Fibroblast of lung (primary cell): ENCODE results near the gene ITGB8. TPM values are rescaled to one million over a fixed set of nuclear protein-coding genes. Genes with fewer than 3 reads are reported as not detected.

Source experiments
- DNase-seq, 2 donors: peaks; one replicate each; pipeline versions ENCODE4 v3.0.0 to v3.0.0-alpha.2; 2010; ENCODE audit warnings: low read depth in 2 of 2
- H2AFZ ChIP-seq: 2 replicates; pipeline ENCODE4 v1.5.1; 2012; ENCODE audit warnings: low read length, control low read depth, inconsistent platforms
- H3K27ac ChIP-seq: 2 replicates; pipeline ENCODE4 v1.5.1; 2011; ENCODE audit warnings: low read length, control low read depth; ENCODE audit not compliant: insufficient read depth
- H3K27me3 ChIP-seq: 2 replicates; pipeline ENCODE4 v1.5.1; 2011; ENCODE audit warnings: mild to moderate bottlenecking, low read length; ENCODE audit not compliant: control insufficient read depth, insufficient read depth
- H3K36me3 ChIP-seq: 2 replicates; pipeline ENCODE4 v1.5.1; 2011; ENCODE audit warnings: low read length; ENCODE audit not compliant: control insufficient read depth, insufficient read depth
- H3K4me1 ChIP-seq: 2 replicates; pipeline ENCODE4 v1.5.1; 2011; ENCODE audit warnings: low read length; ENCODE audit not compliant: control insufficient read depth, insufficient read depth; ENCODE audit errors: extremely low read depth
- H3K4me2 ChIP-seq: 2 replicates; pipeline ENCODE4 v1.5.1; 2011; ENCODE audit warnings: low read length, control low read depth; ENCODE audit not compliant: insufficient read depth; ENCODE audit errors: extremely low read depth
- H3K4me3 ChIP-seq, 4 experiments: fragments of 200-600 bp in 1 of 4; sonication (generic) in 1 of 4; replicated peaks in 1 of 4; 2 replicates each; pipeline ENCODE4 v1.5.1; 2011 to 2016; ENCODE audit warnings: low read length in 4 of 4, low read depth in 3 of 4, mild to moderate bottlenecking in 3 of 4, control low read depth in 2 of 4, inconsistent platforms in 1 of 4, mixed read lengths in 1 of 4; ENCODE audit not compliant: insufficient read depth in 1 of 4; ENCODE audit errors: control extremely low read depth in 1 of 4
- H3K79me2 ChIP-seq: 2 replicates; pipeline ENCODE4 v1.5.1; 2012; ENCODE audit warnings: mild to moderate bottlenecking, low read length, inconsistent platforms; ENCODE audit not compliant: control insufficient read depth, insufficient read depth
- H3K9ac ChIP-seq: 2 replicates; pipeline ENCODE4 v1.5.1; 2011; ENCODE audit warnings: mild to moderate bottlenecking, low read length, control low read depth; ENCODE audit not compliant: insufficient read depth
- H3K9me3 ChIP-seq: 2 replicates; pipeline ENCODE4 v1.5.1; 2012; ENCODE audit warnings: low read depth, low read length; ENCODE audit not compliant: control insufficient read depth, insufficient read depth
- H4K20me1 ChIP-seq: 2 replicates; pipeline ENCODE4 v1.5.1; 2011; ENCODE audit warnings: low read length; ENCODE audit not compliant: control insufficient read depth, insufficient read depth; ENCODE audit errors: extremely low read depth
- EZH2 ChIP-seq: IDR thresholded peaks from 2 replicates; pipeline ENCODE4 v1.5.1; 2012; ENCODE audit warnings: low read length, control low read depth, mild to moderate bottlenecking; ENCODE audit errors: missing control alignments
- polyA plus RNA-seq, 2 donors: library from polyadenylated mRNA; depleted of rRNA in 1 of 2; stranded (reverse) in 1 of 2; unstranded in 1 of 2; fragments of >200 nt; gene quantifications; 2 replicates each; pipeline ENCODE4 v1.2.1, GENCODE V29; 2011 to 2012; ENCODE audit warnings: missing spikeins in 1 of 2
- total RNA-seq: library from RNA; depleted of rRNA; stranded (reverse); fragments of >200 nt; gene quantifications from 2 replicates; pipeline ENCODE4 v1.2.1, GENCODE V29; 2014
- TF ChIP-seq, protein P1 (sequence below), 2 donors: IDR thresholded peaks in 1 of 2; conservative IDR thresholded peaks in 1 of 2; 1 replicate in 1 of 2; 2 replicates in 1 of 2; pipeline ENCODE4 v1.5.1; 2011 to 2012; ENCODE audit warnings: low read length in 2 of 2, control low read depth in 1 of 2, inconsistent platforms in 1 of 2, low read depth in 1 of 2, mild to moderate bottlenecking in 1 of 2

ITGB8 gene
- total and polyA plus RNA-seq, 2 donors (not counting 1 experiment from before 2014, with no cell fraction given), result 3.8 to 100 TPM

DNA sequence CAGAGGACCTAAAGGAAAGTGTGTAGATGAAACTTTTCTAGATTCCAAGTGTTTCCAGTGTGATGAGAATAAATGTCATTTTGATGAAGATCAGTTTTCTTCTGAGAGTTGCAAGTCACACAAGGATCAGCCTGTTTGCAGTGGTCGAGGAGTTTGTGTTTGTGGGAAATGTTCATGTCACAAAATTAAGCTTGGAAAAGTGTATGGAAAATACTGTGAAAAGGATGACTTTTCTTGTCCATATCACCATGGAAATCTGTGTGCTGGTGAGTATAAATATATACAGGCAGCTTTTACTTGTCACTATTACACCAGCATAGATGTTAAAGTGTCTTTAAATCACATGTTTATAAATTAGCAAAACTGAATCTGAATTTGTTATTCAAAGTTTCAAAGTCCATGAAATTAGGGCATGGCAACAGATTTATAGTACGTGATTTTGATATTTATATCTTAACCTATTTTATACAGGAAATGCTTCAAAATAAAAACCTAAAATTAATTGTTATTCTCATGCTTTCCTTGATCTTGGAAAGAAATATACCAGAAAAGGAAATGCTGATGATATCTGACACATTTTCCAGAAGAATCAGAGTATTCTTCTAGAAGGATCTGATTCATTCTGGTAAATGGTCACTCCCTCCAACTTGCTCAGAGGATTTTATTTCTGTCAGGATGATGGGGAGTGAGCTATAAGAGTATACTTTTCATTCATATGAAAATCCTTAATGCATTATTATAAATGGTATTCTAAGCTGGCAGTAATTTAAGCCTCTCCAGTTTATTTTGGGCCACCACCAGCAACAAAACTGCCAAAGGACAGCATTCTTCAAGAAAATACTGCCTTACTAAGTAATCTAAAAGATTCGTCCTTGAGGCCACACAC lies 71.4 kb downstream of the ITGB8 start:
- Histone ChIP-seq H4K20me1 (no peaks in the 10 kb centered on the region), H3K4me3 (no peak overlapping the region), H3K9me3 (no peaks in the 10 kb centered on the region), H3K4me2 (no peak overlapping the region), H3K27me3 (no peaks in the 10 kb centered on the region), H3K4me1 (no peaks in the 10 kb centered on the region), H3K9ac (no peak overlapping the region), H3K36me3 (no peaks in the 10 kb centered on the region), H3K79me2 (no peaks in the 10 kb centered on the region), H3K27ac (no peak overlapping the region), H2AFZ (peak overlapping the region; percentile 7)
- DNase-seq, result peak in 1 of 2 donors; percentile 14
- TF ChIP-seq EZH2, result no peak
- TF ChIP-seq, protein P1, sequence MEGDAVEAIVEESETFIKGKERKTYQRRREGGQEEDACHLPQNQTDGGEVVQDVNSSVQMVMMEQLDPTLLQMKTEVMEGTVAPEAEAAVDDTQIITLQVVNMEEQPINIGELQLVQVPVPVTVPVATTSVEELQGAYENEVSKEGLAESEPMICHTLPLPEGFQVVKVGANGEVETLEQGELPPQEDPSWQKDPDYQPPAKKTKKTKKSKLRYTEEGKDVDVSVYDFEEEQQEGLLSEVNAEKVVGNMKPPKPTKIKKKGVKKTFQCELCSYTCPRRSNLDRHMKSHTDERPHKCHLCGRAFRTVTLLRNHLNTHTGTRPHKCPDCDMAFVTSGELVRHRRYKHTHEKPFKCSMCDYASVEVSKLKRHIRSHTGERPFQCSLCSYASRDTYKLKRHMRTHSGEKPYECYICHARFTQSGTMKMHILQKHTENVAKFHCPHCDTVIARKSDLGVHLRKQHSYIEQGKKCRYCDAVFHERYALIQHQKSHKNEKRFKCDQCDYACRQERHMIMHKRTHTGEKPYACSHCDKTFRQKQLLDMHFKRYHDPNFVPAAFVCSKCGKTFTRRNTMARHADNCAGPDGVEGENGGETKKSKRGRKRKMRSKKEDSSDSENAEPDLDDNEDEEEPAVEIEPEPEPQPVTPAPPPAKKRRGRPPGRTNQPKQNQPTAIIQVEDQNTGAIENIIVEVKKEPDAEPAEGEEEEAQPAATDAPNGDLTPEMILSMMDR (conservative IDR thresholded peaks at IDR 0.05 in 1 of 2, IDR thresholded peaks at IDR 0.05 in 1 of 2; ENCODE audit: low read depth in 1 of 2, low read length in 2 of 2), result no peak

DNA sequence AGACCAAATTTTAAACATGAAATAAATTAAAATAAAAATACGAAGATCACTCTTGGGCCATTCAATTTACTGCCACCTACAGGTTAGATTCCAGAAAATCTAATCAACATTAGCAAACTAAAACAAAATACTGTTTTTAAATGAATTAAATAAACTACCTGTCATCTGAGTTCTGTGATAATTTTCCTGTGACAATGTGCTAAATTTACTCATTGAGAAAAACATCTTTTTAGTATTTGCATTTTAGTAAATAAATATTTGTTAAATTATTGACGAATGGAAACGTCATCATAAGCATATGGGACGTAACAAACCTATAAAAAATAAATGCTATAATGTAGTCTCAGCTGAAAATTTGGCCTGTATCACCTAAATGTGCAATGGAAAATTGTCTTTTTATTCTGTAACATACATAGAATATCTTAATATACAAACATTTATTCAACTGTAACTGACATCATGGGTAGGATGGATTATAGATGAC lies 72.1 kb downstream of the ITGB8 start:
- Histone ChIP-seq H3K36me3 (no peaks in the 10 kb centered on the region), H2AFZ (no peak overlapping the region), H3K9me3 (no peaks in the 10 kb centered on the region), H3K27ac (no peak overlapping the region), H3K27me3 (no peaks in the 10 kb centered on the region), H3K4me3 (no peak overlapping the region), H3K4me1 (peaks cover under 1% of the 10 kb centered on the region), H3K4me2 (no peak overlapping the region), H4K20me1 (no peaks in the 10 kb centered on the region), H3K79me2 (no peaks in the 10 kb centered on the region), H3K9ac (no peak overlapping the region)
- TF ChIP-seq EZH2, result no peak
- TF ChIP-seq, protein P1 (conservative IDR thresholded peaks at IDR 0.05 in 1 of 2, IDR thresholded peaks at IDR 0.05 in 1 of 2; ENCODE audit: low read depth in 1 of 2, low read length in 2 of 2), result peak; percentile 7 to 56
- DNase-seq, result peak in 1 of 2 donors; percentile 41

DNA sequence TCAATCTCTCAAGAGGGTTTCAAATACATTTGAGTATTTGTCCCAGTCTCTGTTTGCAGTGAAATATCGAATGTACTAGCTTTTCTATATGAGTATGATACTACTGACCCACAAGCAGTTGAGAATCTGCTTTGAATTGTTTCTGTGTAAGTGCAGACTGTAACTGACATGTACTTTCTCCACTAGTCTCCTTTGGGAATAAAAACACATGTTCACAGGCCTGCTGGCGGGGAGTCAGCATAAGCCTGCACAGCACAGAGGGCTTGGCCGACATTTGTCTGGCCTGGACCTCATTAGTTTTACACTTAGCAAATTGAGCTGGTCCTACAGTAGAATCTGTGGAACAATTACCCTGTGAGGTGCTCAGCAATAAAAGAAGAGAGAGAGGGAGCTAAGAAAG lies 72.6 kb downstream of the ITGB8 start:
- H4K20me1 ChIP-seq, result no peaks in the 10 kb centered on the region
- no peak overlapping the region for H3K27ac ChIP-seq
- H3K4me2 ChIP-seq, result no peak overlapping the region
- DNase-seq, result no peak
- H2AFZ ChIP-seq, result no peak overlapping the region
- no peaks in the 10 kb centered on the region for H3K9me3 ChIP-seq
- no peak overlapping the region for H3K9ac ChIP-seq
- H3K4me1 ChIP-seq, result peaks cover 3% of the 10 kb centered on the region
- no peaks in the 10 kb centered on the region for H3K36me3 ChIP-seq
- H3K27me3 ChIP-seq, result no peaks in the 10 kb centered on the region
- H3K4me3 ChIP-seq, result no peak overlapping the region
- H3K79me2 ChIP-seq, result no peaks in the 10 kb centered on the region
- TF ChIP-seq, protein P1 (conservative IDR thresholded peaks at IDR 0.05 in 1 of 2, IDR thresholded peaks at IDR 0.05 in 1 of 2; ENCODE audit: low read depth in 1 of 2, low read length in 2 of 2), result no peak
- TF ChIP-seq EZH2, result no peak
